GM12872 (cell line): ENCODE measurements around the gene EIF4H.

Source experiments
- CTCF ChIP-seq: IDR thresholded peaks from 3 replicates; pipeline ENCODE4 v1.5.1; 2011; ENCODE audit warnings: low read depth, mild to moderate bottlenecking, low read length, moderate library complexity; ENCODE audit not compliant: insufficient read depth

Gene EIF4H

DNA sequence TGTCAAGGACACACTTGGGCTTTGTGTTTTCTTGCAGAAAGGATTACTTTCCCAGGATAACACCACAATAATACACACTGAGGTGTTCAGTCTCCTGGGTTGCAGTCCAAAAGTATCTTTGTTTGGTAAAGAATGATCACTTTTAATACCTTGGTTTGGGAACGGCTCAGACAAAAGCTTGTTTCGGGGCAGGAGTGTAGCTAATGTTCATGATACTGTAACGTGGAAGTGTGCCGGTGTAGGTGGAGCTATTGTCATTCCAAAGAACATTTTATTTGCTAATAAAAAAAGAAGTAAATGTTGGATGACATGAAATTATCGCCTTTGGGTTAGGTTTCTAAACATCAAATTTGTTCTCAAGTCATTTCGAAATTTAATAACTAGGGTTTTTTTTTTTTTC lies 1.2 kb downstream of the EIF4H start:
- no peak for TF ChIP-seq CTCF

- no peak for TF ChIP-seq CTCF
Measured at GRCh38 chr7:74176555-74176954, 2.4 kb downstream of the EIF4H start.

- no peak for TF ChIP-seq CTCF
Measured at GRCh38 chr7:74178632-74179031, 4.5 kb downstream of the EIF4H start.

- no peak for TF ChIP-seq CTCF
Measured at GRCh38 chr7:74179935-74180604, 5.9 kb downstream of the EIF4H start.

DNA sequence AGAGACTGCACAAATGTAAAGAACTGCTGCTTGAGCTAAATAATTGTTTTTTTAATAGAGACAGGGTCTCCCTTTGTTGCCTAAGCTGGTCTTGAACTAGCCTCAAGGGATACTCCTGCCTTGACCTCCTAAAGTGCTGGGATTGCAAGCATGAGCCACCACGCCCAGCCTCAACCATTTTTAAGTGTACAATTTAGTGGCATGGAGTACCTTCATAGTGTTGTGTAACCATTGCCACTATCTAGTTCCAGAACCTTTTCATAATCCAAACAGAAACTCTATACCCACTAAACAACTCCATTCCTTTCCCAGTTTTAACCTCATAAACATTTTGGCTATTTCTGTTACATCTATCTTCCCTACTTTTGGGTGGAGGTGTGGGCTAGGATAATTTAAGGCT lies 6.7 kb downstream of the EIF4H start:
- no peak for TF ChIP-seq CTCF

DNA sequence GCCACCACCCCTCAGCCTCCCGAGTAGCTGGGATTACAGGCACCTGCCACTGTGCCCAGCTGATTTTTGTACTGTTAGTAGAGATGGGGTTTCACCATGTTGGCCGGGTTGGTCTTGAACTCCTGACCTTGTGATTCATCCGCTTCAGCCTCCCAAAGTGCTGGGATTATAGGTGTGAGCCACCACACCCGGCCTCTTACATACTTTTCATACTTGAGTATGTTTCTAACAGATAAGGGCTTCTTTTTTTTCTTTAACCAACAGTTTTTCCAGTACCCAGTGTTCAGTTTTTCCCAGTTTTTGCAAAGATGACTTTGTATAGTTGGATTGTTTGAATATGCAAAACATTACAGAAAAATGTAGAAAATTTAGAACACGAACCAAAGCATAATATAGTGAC lies 7.7 kb downstream of the EIF4H start:
- TF ChIP-seq CTCF = no peak

GRCh38 chr7:74182453-74183090 lies 8.4 kb downstream of the EIF4H start:
- TF ChIP-seq CTCF = no peak
